Central memory CD4-positive, alpha-beta T cell (primary cell): Measurements from ENCODE around the gene INPP5F.
"Not testable (repeated sequence)": the region's sequence is repeated elsewhere in the genome, so short reads cannot be mapped to it uniquely, and the experiment has no call there.

Experiments used
- DNase-seq: peaks from one replicate; pipeline ENCODE4 v3.0.0; 2022

The INPP5F gene

DNA sequence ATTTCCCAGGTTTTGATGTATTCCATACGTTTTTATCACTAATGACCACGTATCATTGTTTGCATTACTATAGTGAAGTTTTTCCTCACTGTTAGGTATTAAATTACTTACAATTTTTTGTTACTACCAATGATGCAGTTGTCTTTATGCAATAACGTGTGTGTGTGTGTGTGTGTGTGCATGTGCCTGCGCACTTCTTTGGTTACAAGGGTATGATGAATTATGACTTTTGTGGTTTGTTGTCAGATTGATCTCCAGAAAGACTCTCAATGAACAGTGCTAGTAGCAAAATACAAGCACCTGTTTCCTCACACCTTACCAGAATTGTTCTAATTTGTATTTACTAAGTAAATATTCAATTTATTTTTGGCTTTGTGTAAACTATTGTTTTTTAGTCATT is 95.3 kb downstream of the INPP5F start:
- no peak for DNase-seq

DNA sequence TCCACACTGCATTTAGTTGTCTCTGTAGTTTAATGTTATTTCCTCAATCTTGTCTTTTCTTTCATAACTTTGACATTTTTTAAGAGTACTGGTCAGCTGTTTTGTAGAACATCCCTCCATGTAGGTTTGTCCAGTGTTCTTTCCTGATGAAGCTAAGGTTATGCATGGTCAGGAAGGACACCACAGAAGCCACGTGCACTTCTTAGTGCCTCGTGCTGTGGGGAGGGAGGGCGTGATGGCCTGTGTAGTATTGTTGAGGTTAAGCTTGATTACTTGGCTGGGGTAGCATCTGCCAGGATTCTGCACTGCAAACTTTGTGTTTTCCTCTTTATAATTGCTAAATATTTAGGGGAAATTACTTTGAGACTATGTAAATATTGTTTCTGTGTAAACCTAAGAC is 98.4 kb downstream of the INPP5F start:
- DNase-seq: no peak

DNA sequence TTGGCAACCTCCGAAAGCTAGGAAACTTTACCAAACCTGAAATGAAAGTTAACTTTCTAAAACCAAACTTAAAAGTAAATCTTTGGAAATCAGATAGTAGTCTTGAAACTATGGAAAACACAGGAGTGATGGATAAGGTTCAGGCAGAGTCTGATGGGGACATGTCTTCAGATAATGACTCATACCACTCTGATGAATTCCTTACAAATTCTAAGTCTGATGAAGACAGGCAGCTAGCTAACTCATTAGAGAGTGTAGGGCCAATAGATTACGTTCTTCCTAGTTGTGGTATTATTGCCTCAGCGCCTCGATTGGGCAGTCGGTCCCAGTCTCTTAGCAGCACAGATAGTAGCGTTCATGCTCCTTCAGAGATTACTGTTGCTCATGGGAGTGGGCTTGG is 100.9 kb downstream of the INPP5F start:
- DNase-seq: no peak

DNA sequence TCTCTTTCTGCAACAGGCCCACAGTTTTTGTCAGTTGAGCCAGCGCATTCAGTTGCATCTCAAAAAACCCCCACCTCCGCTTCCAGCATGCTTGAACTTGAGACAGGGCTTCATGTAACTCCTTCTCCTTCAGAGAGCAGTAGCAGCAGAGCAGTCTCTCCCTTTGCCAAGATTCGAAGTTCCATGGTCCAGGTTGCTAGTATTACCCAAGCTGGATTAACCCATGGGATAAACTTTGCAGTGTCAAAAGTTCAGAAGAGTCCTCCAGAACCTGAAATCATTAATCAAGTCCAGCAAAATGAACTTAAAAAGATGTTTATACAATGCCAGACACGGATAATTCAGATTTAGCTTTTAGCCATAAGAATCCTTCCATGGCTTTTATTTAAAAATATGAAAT is 101.6 kb downstream of the INPP5F start:
- DNase-seq: no peak

DNA sequence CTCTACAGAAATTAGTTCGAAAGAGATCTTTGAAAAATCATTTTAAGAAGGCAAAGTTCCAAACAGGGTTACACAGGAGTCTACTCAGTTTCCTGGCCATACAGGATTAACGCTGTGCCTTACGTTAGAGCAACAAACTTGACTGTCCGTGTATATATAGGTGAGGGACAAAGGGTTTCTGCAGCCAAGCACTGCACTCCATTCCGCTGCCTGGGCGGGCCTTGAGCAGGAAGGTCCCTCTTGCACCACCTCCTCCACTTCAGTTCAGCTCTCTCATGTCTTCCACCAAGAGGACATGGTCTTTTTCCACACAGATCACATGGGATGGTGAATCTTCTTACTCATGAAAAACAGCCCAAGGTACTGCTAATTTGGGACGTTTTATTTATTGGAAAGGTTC is 103.6 kb downstream of the INPP5F start:
- no peak for DNase-seq

GRCh38 chr10:119830851-119831250 is 105.0 kb downstream of the INPP5F start:
- no peak for DNase-seq

GRCh38 chr10:119831656-119832055 is 105.8 kb downstream of the INPP5F start:
- DNase-seq: no peak

DNA sequence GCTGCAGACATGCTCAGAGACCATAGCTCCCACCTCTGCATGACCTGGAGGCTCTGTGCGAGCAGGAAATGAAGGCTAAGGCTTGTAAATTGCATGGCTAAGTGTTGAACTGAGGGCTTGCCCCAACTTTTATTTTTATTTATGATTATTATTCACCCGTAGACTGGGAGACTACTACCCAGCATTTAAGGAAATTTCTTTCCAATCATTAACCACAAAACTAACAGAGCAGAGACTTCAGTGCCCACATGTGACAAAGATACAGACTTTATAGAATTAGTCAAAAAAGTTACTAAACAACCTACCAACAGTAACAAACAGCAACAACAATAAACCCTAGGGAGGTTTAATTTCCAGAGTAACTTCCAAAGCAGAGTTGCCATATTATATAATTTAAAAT is 107.1 kb downstream of the INPP5F start:
- DNase-seq: no peak

GRCh38 chr10:119834188-119834587 is 108.3 kb downstream of the INPP5F start:
- DNase-seq: no peak

- DNase-seq: no peak
Measured at GRCh38 chr10:119845656-119846055, 119.8 kb downstream of the INPP5F start.

GRCh38 chr10:119849031-119849789 is 123.4 kb downstream of the INPP5F start:
- DNase-seq: no peak

GRCh38 chr10:119849944-119850343 is 124.1 kb downstream of the INPP5F start:
- no peak for DNase-seq

- no peak for DNase-seq
Measured at GRCh38 chr10:119852277-119852676, 126.4 kb downstream of the INPP5F start.

GRCh38 chr10:119852822-119853221 is 127.0 kb downstream of the INPP5F start:
- no peak for DNase-seq

GRCh38 chr10:119853574-119853973 is 127.7 kb downstream of the INPP5F start:
- DNase-seq: no peak

GRCh38 chr10:119858063-119858462 is 132.2 kb downstream of the INPP5F start:
- no peak for DNase-seq

- peak; percentile 44 for DNase-seq
Measured at GRCh38 chr10:119859420-119860258, 133.8 kb downstream of the INPP5F start.

DNA sequence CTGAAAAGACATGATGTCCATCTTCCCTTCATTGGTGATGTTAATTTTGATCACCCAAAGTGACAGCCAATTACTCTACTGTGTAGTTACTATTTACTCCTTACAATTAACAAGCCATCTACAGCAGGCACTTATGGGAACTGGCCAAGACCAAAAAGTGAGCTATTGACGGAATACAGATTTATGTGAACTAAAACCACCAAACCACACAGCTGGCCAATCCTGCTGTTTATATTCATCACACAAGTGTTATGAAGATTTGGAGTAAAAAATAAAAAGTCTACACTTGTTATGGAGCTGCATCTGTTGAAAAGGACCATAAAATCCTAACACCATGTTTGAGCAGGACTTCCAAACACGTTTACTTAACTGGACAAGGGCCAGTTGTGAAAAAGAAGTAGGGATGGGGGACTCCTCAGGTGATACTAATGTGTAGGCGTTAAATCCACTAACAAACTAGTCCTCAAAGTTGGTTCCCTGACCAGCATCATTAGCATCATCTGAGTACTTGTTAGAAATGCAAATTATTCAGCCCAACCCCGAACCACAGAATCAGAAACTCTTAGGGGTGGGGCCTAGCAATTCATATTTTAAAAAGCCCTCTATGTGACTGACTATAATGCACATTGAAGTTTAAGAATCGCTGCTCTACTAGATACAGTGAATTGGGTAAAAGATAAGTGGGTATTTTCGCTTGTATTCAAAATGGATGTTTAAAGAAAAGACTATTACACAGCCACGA is 135.2 kb downstream of the INPP5F start:
- DNase-seq: no peak

DNA sequence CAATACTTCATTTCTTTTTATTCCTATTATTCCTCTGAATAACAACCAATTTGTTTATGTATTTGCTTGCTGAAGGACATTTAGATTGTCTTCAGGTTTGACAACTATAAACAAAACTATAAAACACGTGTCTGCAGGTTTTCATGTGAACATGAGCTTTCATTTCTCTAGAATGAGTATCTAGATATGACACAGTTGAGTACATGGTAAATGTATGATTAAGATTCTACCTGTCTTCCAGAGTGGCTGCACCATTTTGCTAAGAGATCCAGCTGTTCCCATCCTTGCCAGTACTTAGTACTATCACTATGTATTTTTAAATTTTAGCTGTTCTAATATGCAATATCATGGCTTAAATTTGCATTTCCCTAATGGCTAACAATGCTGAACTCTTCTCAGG is 136.7 kb downstream of the INPP5F start:
- no peak for DNase-seq

DNA sequence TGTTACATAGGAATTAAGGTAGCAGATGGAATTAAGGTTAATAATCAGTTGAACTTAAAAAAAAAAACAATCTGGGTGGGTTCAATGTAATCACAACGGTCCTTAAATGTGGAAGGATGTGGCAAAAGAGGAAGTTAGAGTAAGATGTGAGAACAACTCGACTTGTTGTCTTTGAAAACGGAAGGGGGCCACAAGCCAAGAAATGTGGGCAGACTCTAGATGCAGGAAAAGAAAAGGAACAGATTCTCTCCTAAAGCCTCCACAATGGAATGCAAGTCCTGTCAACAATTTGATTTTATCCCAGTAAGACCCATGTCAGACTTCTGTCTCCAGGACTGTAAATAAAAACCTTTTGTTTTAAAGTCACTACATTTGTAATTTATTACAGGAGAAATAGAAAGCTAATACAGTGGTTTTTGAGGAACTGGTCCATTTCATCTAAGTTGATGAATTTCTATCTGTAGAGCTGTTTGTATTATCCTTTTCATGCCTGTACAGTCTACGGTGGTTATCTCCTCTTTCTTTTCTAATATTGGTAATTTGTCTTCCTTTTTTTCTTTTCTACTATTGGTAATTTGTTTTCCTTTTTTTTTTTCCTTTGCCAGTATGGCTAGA is 138.2 kb downstream of the INPP5F start:
- DNase-seq: no peak

- DNase-seq: no peak
Measured at GRCh38 chr10:119865699-119866240, 139.9 kb downstream of the INPP5F start.

GRCh38 chr10:119867317-119867716 is 141.5 kb downstream of the INPP5F start:
- DNase-seq: no peak

DNA sequence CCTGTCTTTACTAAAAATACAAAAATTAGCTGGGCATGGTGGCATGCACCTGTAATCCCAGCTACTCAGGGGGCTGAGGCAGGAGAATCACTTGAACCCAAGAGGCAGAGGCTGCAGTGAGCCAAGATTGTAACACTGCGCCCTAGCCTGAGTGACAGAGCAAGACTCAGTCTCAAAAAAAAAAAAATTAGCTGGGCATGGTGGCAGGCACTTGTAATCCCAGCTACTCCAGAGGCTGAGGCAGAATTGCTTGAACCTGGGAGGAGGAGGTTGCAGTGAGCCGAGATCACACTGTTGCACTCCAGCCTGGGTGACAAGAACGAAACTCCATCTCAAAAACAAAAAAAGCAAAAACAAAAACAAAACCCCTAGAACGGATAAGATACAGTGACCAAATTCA is 143.5 kb downstream of the INPP5F start:
- DNase-seq: not testable (repeated sequence)
